Measurements from ENCODE around the gene TXNDC11.

Gene TXNDC11

GRCh38 chr16:11734025-11734652 lies 8.5 kb downstream of the TXNDC11 start:
- H3K4me3 ChIP-seq (ENCODE audit: low read depth, low read length), result no peak overlapping the region
- no peak for DNase-seq (ENCODE audit: low read depth)
- no peak for TF ChIP-seq MAX (IDR thresholded peaks at IDR 0.05; ENCODE audit: low read depth, low read length)

GRCh38 chr16:11731222-11731621 lies 11.4 kb downstream of the TXNDC11 start:
- no peak for TF ChIP-seq MAX (IDR thresholded peaks at IDR 0.05; ENCODE audit: low read depth, low read length)
- no peak for TF ChIP-seq MYC (IDR thresholded peaks at IDR 0.05; ENCODE audit: low read depth, low read length)
- no peak for TF ChIP-seq POLR2A (IDR thresholded peaks at IDR 0.05; ENCODE audit: extremely low read depth, insufficient read length)
- no peak for TF ChIP-seq CTCF (IDR thresholded peaks at IDR 0.05; ENCODE audit: low read depth, low read length)
- H3K4me3 ChIP-seq (ENCODE audit: low read depth, low read length), result no peak overlapping the region
- no peak for DNase-seq (ENCODE audit: low read depth)

GRCh38 chr16:11729787-11730186 lies 12.9 kb downstream of the TXNDC11 start:
- TF ChIP-seq MAX (IDR thresholded peaks at IDR 0.05; ENCODE audit: low read depth, low read length), result no peak
- no peak for TF ChIP-seq CTCF (IDR thresholded peaks at IDR 0.05; ENCODE audit: low read depth, low read length)
- no peak for TF ChIP-seq MYC (IDR thresholded peaks at IDR 0.05; ENCODE audit: low read depth, low read length)
- TF ChIP-seq POLR2A (IDR thresholded peaks at IDR 0.05; ENCODE audit: extremely low read depth, insufficient read length), result no peak
- no peak for DNase-seq (ENCODE audit: low read depth)
- H3K4me3 ChIP-seq (ENCODE audit: low read depth, low read length), result no peak overlapping the region

GRCh38 chr16:11727796-11728543 lies 14.7 kb downstream of the TXNDC11 start:
- TF ChIP-seq MYC (IDR thresholded peaks at IDR 0.05; ENCODE audit: low read depth, low read length) (no peak), POLR2A (IDR thresholded peaks at IDR 0.05; ENCODE audit: extremely low read depth, insufficient read length) (no peak), CTCF (IDR thresholded peaks at IDR 0.05; ENCODE audit: low read depth, low read length) (no peak), MAX (IDR thresholded peaks at IDR 0.05; ENCODE audit: low read depth, low read length) (no peak)
- no peak overlapping the region for H3K4me3 ChIP-seq (ENCODE audit: low read depth, low read length)
- peak; percentile 76 for DNase-seq (ENCODE audit: low read depth)

GRCh38 chr16:11726008-11726407 lies 16.6 kb downstream of the TXNDC11 start:
- no peak overlapping the region for H3K4me3 ChIP-seq (ENCODE audit: low read depth, low read length)
- DNase-seq (ENCODE audit: low read depth), result no peak
- TF ChIP-seq CTCF (IDR thresholded peaks at IDR 0.05; ENCODE audit: low read depth, low read length) (no peak), MYC (IDR thresholded peaks at IDR 0.05; ENCODE audit: low read depth, low read length) (no peak), MAX (IDR thresholded peaks at IDR 0.05; ENCODE audit: low read depth, low read length) (no peak), POLR2A (IDR thresholded peaks at IDR 0.05; ENCODE audit: extremely low read depth, insufficient read length) (no peak)

GRCh38 chr16:11725457-11725856 lies 17.2 kb downstream of the TXNDC11 start:
- no peak overlapping the region for H3K4me3 ChIP-seq (ENCODE audit: low read depth, low read length)
- DNase-seq (ENCODE audit: low read depth), result no peak
- no peak for TF ChIP-seq POLR2A (IDR thresholded peaks at IDR 0.05; ENCODE audit: extremely low read depth, insufficient read length)
- TF ChIP-seq CTCF (IDR thresholded peaks at IDR 0.05; ENCODE audit: low read depth, low read length), result no peak
- TF ChIP-seq MYC (IDR thresholded peaks at IDR 0.05; ENCODE audit: low read depth, low read length), result no peak
- TF ChIP-seq MAX (IDR thresholded peaks at IDR 0.05; ENCODE audit: low read depth, low read length), result no peak

Measured in NB4 (cell line).